GM19438 (cell line): ENCODE results near the gene PCMT1.
"Not testable (repeated sequence)": the region's sequence is repeated elsewhere in the genome, so short reads cannot be mapped to it uniquely, and the experiment has no call there.

Source experiments
- ATAC-seq: cut with Tn5 transposase; IDR thresholded peaks from one replicate; pipeline ENCODE4 v1.9.1; 2021; ENCODE audit warnings: low read depth; ENCODE audit not compliant: unreplicated experiment

The PCMT1 gene

GRCh38 chr6:149852881-149853280 is 103.3 kb downstream of the PCMT1 start:
- ATAC-seq: no peak

DNA sequence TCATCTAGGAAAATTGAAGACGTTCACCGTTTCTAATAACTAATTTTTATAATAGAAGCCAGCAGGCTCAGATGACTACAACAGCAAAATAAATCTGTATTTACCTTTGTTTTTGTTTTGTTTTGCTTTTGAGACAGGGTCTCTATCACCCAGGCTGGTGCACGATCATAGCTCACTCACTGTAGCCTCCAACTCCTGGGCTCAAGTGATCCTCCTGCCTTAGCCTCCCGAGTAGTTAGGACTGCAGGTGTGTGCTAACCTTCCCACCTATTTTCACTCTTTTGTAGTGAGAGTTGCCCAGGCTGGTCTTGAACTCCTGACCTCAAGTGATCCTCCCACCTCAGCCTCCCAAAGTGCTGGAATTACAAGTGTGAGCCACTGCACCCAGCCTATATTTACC is 104.5 kb downstream of the PCMT1 start:
- ATAC-seq: not testable (repeated sequence)

DNA sequence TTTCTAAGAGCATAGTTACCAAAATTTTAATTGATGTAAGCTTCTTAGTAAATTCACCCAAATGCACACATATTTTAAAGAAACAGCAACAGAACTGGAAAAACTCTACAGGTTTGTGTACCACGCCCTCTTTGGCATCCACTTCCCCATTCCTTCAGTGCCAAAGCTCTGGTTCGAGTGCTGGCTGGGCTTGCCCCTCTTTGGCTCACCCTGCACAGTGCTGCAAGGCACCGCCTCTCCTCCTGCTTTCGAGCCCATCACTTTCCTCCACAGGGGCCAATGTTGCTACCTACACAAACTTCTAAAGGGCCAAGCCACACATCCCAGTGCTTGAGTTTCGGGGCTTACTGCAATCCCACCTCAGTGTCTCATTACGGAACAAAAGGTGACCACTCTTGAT is 105.0 kb downstream of the PCMT1 start:
- no peak for ATAC-seq

DNA sequence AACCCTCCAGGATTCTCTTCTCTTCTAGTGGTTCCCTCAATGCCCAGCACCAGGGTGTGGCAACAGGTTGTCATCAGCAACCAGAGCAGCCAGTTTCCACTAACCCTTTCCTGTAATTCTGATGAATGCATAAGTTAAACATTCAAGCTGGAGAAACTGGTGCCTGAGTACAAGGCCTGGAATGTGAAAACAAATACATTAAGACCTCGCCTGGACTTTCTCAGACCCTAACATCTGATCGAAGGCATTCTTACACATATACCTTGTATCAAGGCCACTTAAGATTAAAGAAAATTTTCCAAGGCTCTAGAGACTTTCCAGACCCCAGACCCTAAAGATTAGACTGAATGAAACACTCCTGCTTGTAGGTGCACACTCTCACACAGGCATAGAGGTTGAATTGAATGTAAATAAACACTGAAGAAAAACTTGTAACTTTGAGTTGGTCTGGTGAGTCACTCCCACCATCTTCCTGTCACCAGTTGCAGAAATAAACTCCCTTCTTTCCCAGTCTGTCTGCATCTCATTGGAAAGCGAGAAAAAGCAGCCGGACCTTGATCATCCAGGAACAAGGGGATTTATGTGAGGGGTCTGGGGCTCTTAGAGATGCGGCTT is 105.6 kb downstream of the PCMT1 start:
- no peak for ATAC-seq

DNA sequence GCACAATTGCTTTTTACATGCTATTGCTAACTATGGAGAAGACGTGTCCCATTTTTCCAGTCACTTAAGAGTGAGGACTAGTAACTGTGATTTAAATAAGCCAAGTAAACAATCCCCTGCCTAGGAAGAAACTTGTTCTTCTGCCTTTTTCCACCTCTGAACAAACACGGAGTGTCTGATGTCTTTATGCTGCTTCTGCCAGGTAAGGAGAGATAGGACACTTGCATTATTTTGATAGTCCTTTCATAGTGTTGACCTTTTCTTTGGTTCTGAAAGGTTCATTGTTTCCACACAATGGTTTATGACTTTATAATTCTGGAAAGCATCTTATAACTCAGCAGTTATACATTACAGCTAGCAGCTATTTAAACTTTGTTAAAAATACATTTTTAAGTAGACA is 106.2 kb downstream of the PCMT1 start:
- ATAC-seq: no peak

DNA sequence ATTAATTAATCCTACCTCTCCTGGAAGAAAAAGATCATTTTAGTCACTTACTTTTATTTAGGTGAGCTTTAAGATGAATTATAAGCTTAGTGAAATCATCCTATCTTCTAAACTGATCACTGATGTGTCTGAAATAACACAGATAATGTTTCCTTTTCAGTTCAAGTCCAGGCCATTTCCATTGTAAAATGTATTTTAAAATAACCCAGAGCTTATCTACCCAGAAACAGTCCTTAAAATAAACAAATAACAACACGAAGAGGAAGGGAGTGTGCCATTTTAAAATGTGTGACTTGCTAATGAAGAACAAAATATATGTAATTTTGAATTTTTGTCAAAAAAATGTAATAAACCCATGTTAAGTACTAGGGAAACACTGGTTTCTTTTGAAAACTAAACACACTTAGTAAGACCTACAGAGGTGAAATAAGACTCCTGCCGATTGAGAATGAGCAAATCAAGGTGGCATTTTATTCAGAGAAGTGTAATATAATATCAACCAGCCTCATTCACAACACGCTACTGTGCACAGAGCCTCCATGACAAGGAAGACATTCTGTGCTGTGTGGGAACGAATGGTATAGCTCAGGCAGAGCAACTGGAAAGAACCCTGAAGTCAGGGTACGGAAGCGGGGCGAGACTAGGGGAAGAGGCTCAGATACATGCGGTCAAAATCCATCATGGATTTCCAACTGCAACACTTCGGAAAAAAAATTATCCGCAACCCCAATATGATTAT is 106.9 kb downstream of the PCMT1 start:
- ATAC-seq: no peak

DNA sequence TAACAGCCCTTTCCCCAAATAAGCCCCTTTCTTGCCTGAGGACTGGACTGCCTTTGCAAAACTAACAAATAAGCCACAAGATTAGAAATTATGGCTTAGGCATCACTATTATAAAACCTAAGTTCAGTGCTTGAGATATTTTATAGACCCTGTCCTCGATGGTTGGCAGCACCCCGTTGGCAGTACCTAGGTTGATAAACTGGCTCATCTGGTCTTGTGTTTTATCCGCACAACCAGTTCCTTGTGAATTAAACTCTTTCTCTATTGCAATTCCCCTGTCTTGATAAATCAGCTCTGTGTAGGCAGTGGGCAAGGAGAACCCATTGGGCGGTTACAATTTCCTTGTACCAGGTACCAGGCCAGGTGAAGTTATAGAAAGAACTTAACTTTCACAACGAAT is 108.0 kb downstream of the PCMT1 start:
- no peak for ATAC-seq

- no peak for ATAC-seq
These were observed 109.8 kb downstream of the PCMT1 start for GRCh38 chr6:149859368-149859767.

- ATAC-seq: no peak
These were observed 110.4 kb downstream of the PCMT1 start for GRCh38 chr6:149859938-149860337.

DNA sequence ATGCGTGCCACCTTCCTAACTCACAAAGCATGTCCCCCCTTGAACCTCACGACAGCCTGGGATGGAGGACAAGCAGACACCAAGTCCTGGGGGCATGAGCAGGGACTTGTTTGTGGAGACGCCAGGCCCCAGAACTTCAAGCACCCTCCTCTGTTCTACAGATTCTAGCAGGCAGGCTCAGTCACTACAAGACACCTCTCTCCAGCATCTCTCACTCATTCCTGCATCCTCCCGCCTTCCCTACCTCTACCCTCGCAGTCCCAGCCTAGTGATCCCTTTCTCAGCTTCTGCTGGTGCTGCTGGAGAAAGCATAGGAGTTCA is 110.9 kb downstream of the PCMT1 start:
- ATAC-seq: no peak
